K562 (cell line): ENCODE measurements around the gene USP14. TPM values are rescaled to one million over a fixed set of nuclear protein-coding genes. Genes with fewer than 3 reads are reported as not detected.

ENCODE experiments used
- ATAC-seq: fragments of 200-7000 bp; cut with Tn5 transposase; 3 replicates; pipeline ENCODE4 v1.9.1; 2020; ENCODE audit warnings: moderate library complexity
- BruUV-seq: library from RNA; stranded (reverse); fragments of 400-500 nt; replicated peaks from 2 replicates; lab custom pipeline; 2021; lab: Mats Ljungman, UMichigan
- CTCF ChIA-PET: fragments of 300-600 bp; formaldehyde crosslinking; extraction: SDS; loops from one replicate; lab custom pipeline; 2021; ENCODE audit warnings: low intra/inter-chr PET ratio; lab: Yijun Ruan, JAX
- POLR2A ChIA-PET: fragments of 300-600, 350-650 bp; sonication (Branson Sonifier 250); formaldehyde crosslinking; extraction: SDS; loops from one replicate; lab custom pipeline; 2021; ENCODE audit warnings: antibody characterized with exemption, inconsistent platforms; lab: Yijun Ruan, JAX
- DNase-seq, 4 experiments: peaks; one replicate each; pipeline versions ENCODE4 v3.0.0 to v3.0.0-alpha.2; 2011 to 2018; ENCODE audit warnings: low spot score in 3 of 4, mixed read lengths in 3 of 4; ENCODE audit errors: extremely low read depth in 1 of 4
- FAIRE-seq: peaks from 2 replicates; lab custom pipeline; 2011; peaks lifted over from hg19 to GRCh38; lab: Jason Lieb, UNC
- H2AFZ ChIP-seq: 2 replicates; pipeline ENCODE4 v1.6.0; 2011; ENCODE audit warnings: low read depth, low read length, control low read depth, inconsistent platforms
- H3K27ac ChIP-seq: fragments of 200-600 bp; 3 replicates; pipeline ENCODE4 v1.8.0; 2011; ENCODE audit warnings: low read depth, mild to moderate bottlenecking, control low read depth, inconsistent platforms, low read length, moderate library complexity, mixed read lengths; ENCODE audit errors: extremely low read depth
- H3K27me3 ChIP-seq, 2 experiments: fragments of 300-600 bp in 1 of 2; 2 replicates in 1 of 2; 3 replicates in 1 of 2; pipeline versions ENCODE4 v1.6.0 to v1.8.0; 2011; ENCODE audit warnings: inconsistent platforms in 2 of 2, low read length in 2 of 2, mild to moderate bottlenecking in 1 of 2, mixed read lengths in 1 of 2, moderate library complexity in 1 of 2; ENCODE audit not compliant: control insufficient read depth in 2 of 2, insufficient read depth in 2 of 2
- H3K36me3 ChIP-seq: fragments of 300-600 bp; 3 replicates; pipeline ENCODE4 v1.8.0; 2011; ENCODE audit warnings: mild to moderate bottlenecking, low read length, inconsistent platforms; ENCODE audit not compliant: control insufficient read depth, insufficient read depth
- H3K4me1 ChIP-seq, 2 experiments: fragments of 200-600 bp in 1 of 2; replicated peaks in 1 of 2; 2 replicates in 1 of 2; 3 replicates in 1 of 2; pipeline versions ENCODE4 v1.5.1 to v1.8.0; 2011; ENCODE audit warnings: inconsistent platforms in 2 of 2, low read length in 2 of 2, mild to moderate bottlenecking in 1 of 2, mixed read lengths in 1 of 2, moderate library complexity in 1 of 2; ENCODE audit not compliant: control insufficient read depth in 2 of 2, insufficient read depth in 2 of 2
- H3K4me2 ChIP-seq: 2 replicates; pipeline ENCODE4 v1.6.1; 2011; ENCODE audit warnings: low read length, control low read depth, inconsistent platforms, mixed read lengths; ENCODE audit not compliant: insufficient read depth
- H3K4me3 ChIP-seq: fragments of 200-600 bp; sonication (generic), shearing (Covaris generic); 2 replicates; pipeline ENCODE4 v1.5.1; 2016; ENCODE audit warnings: control low read depth, inconsistent platforms
- H3K79me2 ChIP-seq: fragments of 200-600 bp; 3 replicates; pipeline ENCODE4 v1.8.0; 2011; ENCODE audit warnings: low read length, inconsistent platforms; ENCODE audit not compliant: control insufficient read depth, insufficient read depth
- H3K9ac ChIP-seq, 2 experiments: 2 replicates each; pipeline versions ENCODE4 v1.6.0 to v1.6.1; 2011; ENCODE audit warnings: low read depth in 2 of 2, low read length in 2 of 2, control low read depth in 1 of 2, inconsistent platforms in 1 of 2, mild to moderate bottlenecking in 1 of 2, mixed read lengths in 1 of 2; ENCODE audit not compliant: insufficient read depth in 1 of 2
- H3K9me1 ChIP-seq: one replicate; pipeline ENCODE4 v1.6.0; 2011; ENCODE audit warnings: inconsistent platforms, mild to moderate bottlenecking, low read length, moderate library complexity; ENCODE audit not compliant: control insufficient read depth, insufficient read depth
- H3K9me3 ChIP-seq: replicated peaks from 2 replicates; pipeline ENCODE4 v1.5.1; 2011; ENCODE audit warnings: low read depth, low read length, inconsistent platforms; ENCODE audit not compliant: control insufficient read depth, insufficient read depth
- H4K20me1 ChIP-seq: replicated peaks from 2 replicates; pipeline ENCODE4 v1.6.1; 2011; ENCODE audit warnings: low read length, inconsistent platforms, mixed read lengths; ENCODE audit not compliant: control insufficient read depth, insufficient read depth
- GTF2E2 ChIP-seq: fragments of 200-800 bp; sonication (Bioruptor generic); IDR thresholded peaks from 2 replicates; pipeline ENCODE4 v1.6.1; 2016; ENCODE audit warnings: missing genetic modification characterization, missing compliant biosample characterization
- MLLT1 ChIP-seq, 2 experiments: fragments of 450-650 bp; IDR thresholded peaks; 2 replicates each; pipeline ENCODE4 v1.6.1; 2016
- WGBS: fragments of 100-300 bp; shearing (Covaris generic); methylation state at CpG from one replicate; pipeline ENCODE4 v1.1.6; 2016; ENCODE audit warnings: low coverage, mixed read lengths; ENCODE audit not compliant: insufficient coverage; ENCODE audit errors: missing lambda C conversion rate; 5-methylcytosine and 5-hydroxymethylcytosine counted together
- in situ Hi-C: fragments of 300-500 bp; cut with MboI; formaldehyde crosslinking; loops from 4 replicates; pipeline ENCODE4 v1.15.0; 2018; ENCODE audit warnings: inconsistent platforms, mixed read lengths
- intact Hi-C: fragments of 100-400 bp; cut with micrococcal nuclease; formaldehyde crosslinking; loops from 2 replicates; pipeline ENCODE4 v1.14.2; 2022
- polyA plus RNA-seq, 8 experiments: library from polyadenylated mRNA; depleted of rRNA in 4 of 8; stranded (reverse) in 5 of 8; unstranded in 3 of 8; fragments of >200 nt; fragmentation: Nextera tagmentation in 2 of 8; fragmentation: Illumina TruSeq in 1 of 8; extraction: Ambion mirVana in 2 of 8; extraction: Trizol in 1 of 8; gene quantifications; 2 replicates each; pipeline versions ENCODE4 v1.2.1 to v1.2.3, GENCODE V29; 2011 to 2014; ENCODE audit warnings: inconsistent platforms in 1 of 8, missing spikeins in 1 of 8
- total RNA-seq, 7 experiments: library from RNA; depleted of rRNA in 6 of 7; stranded (reverse); fragments of >200 nt in 6 of 7; fragmentation: Illumina TruSeq in 2 of 7; extraction: Trizol in 2 of 7; gene quantifications; 2 replicates each; pipeline versions ENCODE4 v1.2.1 to v1.2.3, GENCODE V29; 2011 to 2021; ENCODE audit warnings: low replicate concordance in 1 of 7

The USP14 gene
- total and polyA plus RNA-seq, 9 of the 15 experiments (the other 6 are each of a cell fraction or from before 2014, with no cell fraction given), result 18.7 to 129 (median 40.3) TPM

GRCh38 chr18:210075-210474, 51.7 kb downstream of the USP14 start:
- intact Hi-C loops, result no loop called here

More at GRCh38 chr18:210075-210474, 51.7 kb downstream of the USP14 start:
- H3K9ac ChIP-seq, result no peak overlapping the region
- FAIRE-seq (no peak), ATAC-seq (no peak), DNase-seq (no peak)
- TF ChIP-seq GTF2E2 (0 out of 2 replicates have a peak, but pooled peaks have one; percentile 24), MLLT1 (IDR thresholded peaks at IDR 0.05) (no peak)
- peaks cover 94% of the 10 kb centered on the region for H3K36me3 ChIP-seq
- in situ Hi-C loops, result no loop called here
- H3K27me3 ChIP-seq, result no peaks in the 10 kb centered on the region
- no peak overlapping the region for H2AFZ ChIP-seq
- CTCF ChIA-PET, result no interaction called here
- BruUV-seq, result no TSS peak
- POLR2A ChIA-PET, result interaction anchor here (1.0 kb wide), 2 partner anchors 14 to 57 kb away, joined by 3 read pairs; no protein-coding TSS in a partner anchor
- H3K4me3 ChIP-seq, result no peak overlapping the region
- H3K9me3 ChIP-seq, result no peaks in the 10 kb centered on the region
- H4K20me1 ChIP-seq, result no peaks in the 10 kb centered on the region
- H3K9me1 ChIP-seq, result no peaks in the 10 kb centered on the region
- WGBS, result 100% methylated on average over 1 of the region's 1 CpG
- no peaks in the 10 kb centered on the region for H3K4me1 ChIP-seq
- H3K79me2 ChIP-seq, result peaks cover 7% of the 10 kb centered on the region; the same call in 1 of the 3 replicates
- no peak overlapping the region for H3K4me2 ChIP-seq
- no peak overlapping the region for H3K27ac ChIP-seq
